ENCODE data around the gene WDR64. TPM values are rescaled to one million over a fixed set of nuclear protein-coding genes. Genes with fewer than 3 reads are reported as not detected.

WDR64 gene
- total and polyA plus RNA-seq, 11 donors, result not detected

- Histone ChIP-seq H3K36me3 (peaks cover 0 to 14% (median 0%) of the 10 kb centered on the region in 9 donors), H3K4me3 (peak overlapping the region; percentile 73 to 98 (median 90)), H3K27me3 (no peaks in the 10 kb centered on the region), H3K4me1 (peaks cover 0 to 35% (median 10%) of the 10 kb centered on the region in 12 donors), H3K9me3 (peaks cover 0 to 20% (median 0%) of the 10 kb centered on the region in 12 donors), H3K27ac (peak overlapping the region in 7 of 12 donors; percentile 30 to 84 (median 78))
- WGBS, 4 donors, result 14 to 19% (median 16%) methylated on average over 11 of the region's 11 CpGs
- no peak for TF ChIP-seq POLR2A (IDR thresholded peaks at IDR 0.05)
- TF ChIP-seq, protein P1, sequence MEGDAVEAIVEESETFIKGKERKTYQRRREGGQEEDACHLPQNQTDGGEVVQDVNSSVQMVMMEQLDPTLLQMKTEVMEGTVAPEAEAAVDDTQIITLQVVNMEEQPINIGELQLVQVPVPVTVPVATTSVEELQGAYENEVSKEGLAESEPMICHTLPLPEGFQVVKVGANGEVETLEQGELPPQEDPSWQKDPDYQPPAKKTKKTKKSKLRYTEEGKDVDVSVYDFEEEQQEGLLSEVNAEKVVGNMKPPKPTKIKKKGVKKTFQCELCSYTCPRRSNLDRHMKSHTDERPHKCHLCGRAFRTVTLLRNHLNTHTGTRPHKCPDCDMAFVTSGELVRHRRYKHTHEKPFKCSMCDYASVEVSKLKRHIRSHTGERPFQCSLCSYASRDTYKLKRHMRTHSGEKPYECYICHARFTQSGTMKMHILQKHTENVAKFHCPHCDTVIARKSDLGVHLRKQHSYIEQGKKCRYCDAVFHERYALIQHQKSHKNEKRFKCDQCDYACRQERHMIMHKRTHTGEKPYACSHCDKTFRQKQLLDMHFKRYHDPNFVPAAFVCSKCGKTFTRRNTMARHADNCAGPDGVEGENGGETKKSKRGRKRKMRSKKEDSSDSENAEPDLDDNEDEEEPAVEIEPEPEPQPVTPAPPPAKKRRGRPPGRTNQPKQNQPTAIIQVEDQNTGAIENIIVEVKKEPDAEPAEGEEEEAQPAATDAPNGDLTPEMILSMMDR (IDR thresholded peaks at IDR 0.05), result no peak
- intact Hi-C loops (cut with DNase I), result loop anchor here in 1 of 10 donors (5.0 kb wide), 1 partner anchor 107 kb away; the partner anchor contains the start of gene KMO
- ATAC-seq (no peak), DNase-seq (no peak)
These were observed 13.0 kb upstream of the WDR64 start for GRCh38 chr1:241638909-241639622.

- WGBS, 4 donors, result 1% methylated on average over 26 to 42 of the region's 42 CpGs
- Histone ChIP-seq H3K4me3 (peak overlapping the region; percentile 73 to 98 (median 90)), H3K27ac (peak overlapping the region; percentile 17 to 86 (median 78)), H3K9me3 (peaks cover 0 to 20% (median 0%) of the 10 kb centered on the region in 12 donors), H3K4me1 (peaks cover 0 to 35% (median 10%) of the 10 kb centered on the region in 12 donors), H3K27me3 (no peaks in the 10 kb centered on the region), H3K36me3 (peaks cover 0 to 9% (median 0%) of the 10 kb centered on the region in 9 donors)
- intact Hi-C loops (cut with DNase I), result loop anchor here in 4 of 10 donors (5.0 kb wide), 3 partner anchors 107 to 208 kb away; partner anchors contain the start of genes EXO1 (in 2 of the 4) and KMO (in 1 of the 4)
- DNase-seq (peak; percentile 35 to 63 (median 41)), ATAC-seq (peak in 3 of 4 donors; percentile 4 to 23 (median 19))
- TF ChIP-seq, protein P1 (IDR thresholded peaks at IDR 0.05), result no peak
- TF ChIP-seq POLR2A (IDR thresholded peaks at IDR 0.05), result no peak
These were observed 12.4 kb upstream of the WDR64 start for GRCh38 chr1:241639623-241640148.

DNA sequence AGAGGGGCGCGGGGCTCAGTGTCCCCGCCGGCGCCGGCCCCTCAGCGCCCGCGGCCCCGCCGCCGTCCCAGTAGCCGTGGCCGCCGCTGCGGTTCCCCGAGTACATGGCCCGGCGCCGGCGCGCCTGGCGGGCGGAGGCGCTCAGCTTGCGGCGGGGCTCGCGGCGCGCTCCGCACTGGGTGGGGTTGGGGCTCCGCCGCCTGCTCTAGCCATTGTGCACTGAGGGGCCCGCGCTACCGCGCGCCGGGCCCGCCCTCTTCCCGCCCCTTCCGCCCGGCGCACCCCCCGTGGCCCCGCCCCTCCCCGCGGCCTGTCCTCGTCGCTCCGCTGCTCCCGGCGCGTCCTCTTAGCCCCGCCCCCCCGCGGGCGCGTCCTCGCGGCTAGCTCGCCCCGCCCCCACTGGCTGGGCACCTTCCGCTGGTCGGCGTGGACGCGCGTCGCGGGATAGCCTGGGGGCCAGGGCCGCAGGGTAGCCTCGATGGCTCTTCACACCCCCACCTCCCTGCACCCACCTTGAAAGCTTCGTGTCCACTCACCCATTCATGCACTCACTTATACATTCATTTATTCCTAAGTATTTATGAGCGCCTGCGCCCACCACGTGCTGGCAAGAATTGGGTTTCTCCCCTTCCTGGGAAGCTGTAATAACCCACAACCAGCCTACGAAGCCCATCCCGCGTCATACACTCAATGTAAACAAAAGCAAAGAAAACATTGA lies 11.8 kb upstream of the WDR64 start, which contains the start of the genes CHML and OPN3:
Gene CHML (minus strand): TSS at position 221 of the 718 bp plus-strand sequence. CDS start 4,603 bp downstream, outside the sequence.
Gene OPN3 (minus strand): TSS at position 221 of the 718 bp plus-strand sequence. CDS start 115 bp downstream, at position 106.
- peak; percentile 99 to 100 (median 100) for ATAC-seq
- TF ChIP-seq, protein P1 (IDR thresholded peaks at IDR 0.05), result no peak
- peak; percentile 15 to 72 for TF ChIP-seq POLR2A (IDR thresholded peaks at IDR 0.05)
- peak within 1 kb of the TSS; percentile 17 to 86 (median 78) for H3K27ac ChIP-seq
- H3K9me3 ChIP-seq, result peaks cover 0 to 20% (median 0%) of the 10 kb centered on the region in 12 donors
- H3K27me3 ChIP-seq, result no peaks in the 10 kb centered on the region
- intact Hi-C loops (cut with DNase I), result loop anchor here in 3 of 10 donors (5.0 kb wide), 2 partner anchors 118 to 207 kb away; partner anchors contain the start of gene EXO1 (in 2 of the 3)
- H3K4me3 ChIP-seq, result peak within 1 kb of the TSS; percentile 73 to 98 (median 90)
- WGBS, 4 donors, result 5 to 35% (median 11%) methylated on average over 12 to 81 of the region's 81 CpGs
- peaks cover 0 to 3% (median 0%) of the 10 kb centered on the region in 9 donors for H3K36me3 ChIP-seq
- peak; percentile 95 to 98 (median 96) for DNase-seq
- peaks cover 0 to 35% (median 10%) of the 10 kb centered on the region in 12 donors for H3K4me1 ChIP-seq

All from heart left ventricle (tissue), 16 donors.